WTC11 (cell line): ENCODE data around the gene PKDCC. TPM values are rescaled to one million over a fixed set of nuclear protein-coding genes. Genes with fewer than 3 reads are reported as not detected.

Experiments used
- ATAC-seq: fragments of 200-7000 bp; cut with Tn5 transposase; 2 replicates; pipeline ENCODE4 v1.10.0; 2021; ENCODE audit warnings: mild to moderate bottlenecking, moderate library complexity
- CTCF ChIA-PET: fragments of 300-600 bp; sonication (Branson Sonifier 250); formaldehyde crosslinking; loops from one replicate; lab custom pipeline; 2021; ENCODE audit warnings: antibody characterized with exemption; lab: Charles Lee
- POLR2A ChIA-PET: fragments of 350-600 bp; sonication (Branson Sonifier 250); formaldehyde crosslinking; loops from one replicate; lab custom pipeline; 2021; ENCODE audit warnings: antibody characterized with exemption; lab: Charles Lee
- DNase-seq: peaks from one replicate; pipeline ENCODE4 v3.0.0; 2021; ENCODE audit warnings: low spot score
- H3K27ac Mint-ChIP-seq: 2 replicates; pipeline ENCODE4 v1.8.0; 2021; ENCODE audit warnings: mixed read lengths
- H3K27me3 Mint-ChIP-seq: 2 replicates; pipeline ENCODE4 v1.8.0; 2021; ENCODE audit warnings: low read depth, mild to moderate bottlenecking, moderate library complexity, mixed read lengths
- H3K36me3 Mint-ChIP-seq: 2 replicates; pipeline ENCODE4 v1.8.0; 2021; ENCODE audit warnings: mixed read lengths
- H3K4me1 Mint-ChIP-seq: 2 replicates; pipeline ENCODE4 v1.8.0; 2022; ENCODE audit warnings: mixed read lengths
- H3K4me3 Mint-ChIP-seq: 2 replicates; pipeline ENCODE4 v1.8.0; 2021; ENCODE audit warnings: mild to moderate bottlenecking, moderate library complexity, mixed read lengths
- H3K9me3 Mint-ChIP-seq: 2 replicates; pipeline ENCODE4 v1.8.0; 2021; ENCODE audit warnings: mixed read lengths
- ATF1 ChIP-seq: sonication (generic); formaldehyde crosslinking; IDR thresholded peaks from 2 replicates; pipeline ENCODE4 v1.8.1; 2023; ENCODE audit warnings: mild to moderate bottlenecking, moderate library complexity, missing genetic modification reagents
- CREB1 ChIP-seq: sonication (generic); formaldehyde crosslinking; IDR thresholded peaks from 2 replicates; pipeline ENCODE4 v1.8.0; 2023; ENCODE audit warnings: mild to moderate bottlenecking, missing genetic modification reagents
- GABPB1 ChIP-seq: sonication (generic); formaldehyde crosslinking; IDR thresholded peaks from 2 replicates; pipeline ENCODE4 v1.8.1; 2023; ENCODE audit warnings: mild to moderate bottlenecking, missing genetic modification reagents
- JUN ChIP-seq: sonication (generic); formaldehyde crosslinking; IDR thresholded peaks from 2 replicates; pipeline ENCODE4 v1.8.0; 2023; ENCODE audit warnings: mild to moderate bottlenecking, missing genetic modification reagents
- MAX ChIP-seq: sonication (generic); formaldehyde crosslinking; IDR thresholded peaks from 2 replicates; pipeline ENCODE4 v1.8.0; 2022; ENCODE audit warnings: mild to moderate bottlenecking, missing genetic modification reagents
- OVOL2 ChIP-seq: fragments of 250-450 bp; sonication (Bioruptor Pico); IDR thresholded peaks from 2 replicates; pipeline ENCODE4 v1.9.0; 2021; ENCODE audit warnings: mild to moderate bottlenecking, borderline replicate concordance
- PREB ChIP-seq: sonication (generic); formaldehyde crosslinking; IDR thresholded peaks from 2 replicates; pipeline ENCODE4 v1.8.1; 2022; ENCODE audit warnings: mild to moderate bottlenecking, missing genetic modification reagents, moderate library complexity, borderline replicate concordance
- RELA ChIP-seq: sonication (generic); formaldehyde crosslinking; IDR thresholded peaks from 2 replicates; pipeline ENCODE4 v1.8.1; 2022; ENCODE audit warnings: missing genetic modification reagents, mild to moderate bottlenecking, borderline replicate concordance
- SMAD4 ChIP-seq: sonication (generic); formaldehyde crosslinking; IDR thresholded peaks from 2 replicates; pipeline ENCODE4 v1.8.0; 2022; ENCODE audit warnings: mild to moderate bottlenecking, missing genetic modification reagents
- SP1 ChIP-seq: sonication (generic); formaldehyde crosslinking; conservative IDR thresholded peaks from 2 replicates; pipeline ENCODE4 v1.8.1; 2022; ENCODE audit warnings: missing genetic modification reagents
- USF2 ChIP-seq: sonication (generic); formaldehyde crosslinking; IDR thresholded peaks from 2 replicates; pipeline ENCODE4 v1.8.1; 2023; ENCODE audit warnings: mild to moderate bottlenecking, missing genetic modification reagents, moderate library complexity
- ZNF121 ChIP-seq: sonication (generic); formaldehyde crosslinking; IDR thresholded peaks from 2 replicates; pipeline ENCODE4 v1.8.0; 2023; ENCODE audit warnings: missing genetic modification reagents
- ZNF219 ChIP-seq: sonication (generic); formaldehyde crosslinking; IDR thresholded peaks from 2 replicates; pipeline ENCODE4 v1.8.0; 2023; ENCODE audit warnings: missing genetic modification reagents, mild to moderate bottlenecking, borderline replicate concordance
- ZNF317 ChIP-seq: sonication (generic); formaldehyde crosslinking; IDR thresholded peaks from 2 replicates; pipeline ENCODE4 v1.8.1; 2023; ENCODE audit warnings: low read depth, mild to moderate bottlenecking, moderate library complexity, missing genetic modification reagents, borderline replicate concordance
- ZNF416 ChIP-seq: fragments of 250-450 bp; sonication (Bioruptor Pico); IDR thresholded peaks from 2 replicates; pipeline ENCODE4 v1.9.0; 2021; ENCODE audit warnings: mild to moderate bottlenecking, inconsistent platforms
- ZNF423 ChIP-seq: fragments of 250-450 bp; sonication (Bioruptor Pico); IDR thresholded peaks from 2 replicates; pipeline ENCODE4 v2.1.2; 2022; ENCODE audit warnings: mild to moderate bottlenecking, moderate library complexity
- ZNF671 ChIP-seq: fragments of 250-450 bp; sonication (Bioruptor Pico); IDR thresholded peaks from 2 replicates; pipeline ENCODE4 v1.8.0; 2021; ENCODE audit warnings: mild to moderate bottlenecking
- total RNA-seq: library from RNA; stranded (reverse); gene quantifications from 3 replicates; pipeline ENCODE4 v1.2.3, GENCODE V29; 2021
- TF ChIP-seq, protein P1 (sequence below): fragments of 250-450 bp; sonication (Bioruptor Pico); IDR thresholded peaks from 2 replicates; pipeline ENCODE4 v1.9.0; 2021; ENCODE audit warnings: mild to moderate bottlenecking, borderline replicate concordance

Gene PKDCC
- total RNA-seq, 1 experiment from 2014 or later: 27.3 TPM

- H3K4me1 Mint-ChIP-seq: peaks cover 39% of the 10 kb centered on the region
- TF ChIP-seq GABPB1: 0 out of 2 replicates have a peak, but pooled peaks have one; percentile 25
- TF ChIP-seq USF2 (CRISPR knock-in tag): peak; percentile 31; the same call in 1 of the 2 replicates
- no peak for TF ChIP-seq JUN (CRISPR knock-in tag)
- POLR2A ChIA-PET: interaction anchor here (1.0 kb wide), 1 partner anchor 8 kb away, joined by 3 read pairs; no protein-coding TSS in a partner anchor
- no peak overlapping the region for H3K4me3 Mint-ChIP-seq
- H3K27ac Mint-ChIP-seq: no peak overlapping the region
- peaks cover 1% of the 10 kb centered on the region; the same call in 1 of the 2 replicates for H3K36me3 Mint-ChIP-seq
- CTCF ChIA-PET: interaction anchor here (0.5 to 1.4 kb wide), 6 partner anchors 14 to 265 kb away, joined by 3 to 4 read pairs (median 4); no protein-coding TSS in a partner anchor
- peaks cover 12% of the 10 kb centered on the region for H3K27me3 Mint-ChIP-seq
- no peak for ATAC-seq
- H3K9me3 Mint-ChIP-seq: peaks cover 2% of the 10 kb centered on the region
- DNase-seq: no peak
Observed at GRCh38 chr2:42105330-42106256, 57.8 kb downstream of the PKDCC start.

DNA sequence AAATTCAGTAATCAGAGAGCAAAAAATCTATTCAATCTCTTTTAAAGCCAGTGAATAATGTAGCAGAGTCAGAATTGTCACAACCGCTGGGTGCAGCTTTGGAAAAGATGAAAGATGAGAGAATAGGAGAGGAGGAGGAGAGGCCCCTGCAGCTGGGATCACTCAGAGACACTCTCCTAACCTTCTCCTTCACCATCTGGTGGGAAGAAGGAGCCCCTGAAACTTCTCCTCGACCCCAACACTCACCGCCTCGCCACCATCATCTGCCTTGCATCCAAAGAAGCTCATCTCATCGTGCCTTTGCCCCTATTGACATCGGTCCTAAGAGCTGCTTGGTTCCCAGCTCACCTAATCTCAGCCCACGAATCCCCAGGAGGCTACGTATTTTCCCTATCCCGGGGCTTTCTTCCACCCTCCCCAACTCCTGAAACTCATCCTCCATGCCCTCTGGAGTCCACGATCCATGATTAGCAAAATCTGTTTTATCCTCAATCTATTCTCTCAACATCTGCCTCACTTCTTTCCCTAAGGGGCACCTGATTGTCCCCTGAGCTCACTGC lies 58.5 kb downstream of the PKDCC start:
- ChIA-PET CTCF (interaction anchor here (0.5 to 1.4 kb wide), 6 partner anchors 15 to 265 kb away, joined by 3 to 4 read pairs (median 4); no protein-coding TSS in a partner anchor), POLR2A (interaction anchor here (1.0 kb wide), 1 partner anchor 7 kb away, joined by 3 read pairs; no protein-coding TSS in a partner anchor)
- H3K27me3 Mint-ChIP-seq: peaks cover 9% of the 10 kb centered on the region
- TF ChIP-seq SP1 (CRISPR knock-in tag): no peak
- TF ChIP-seq ZNF219 (CRISPR knock-in tag): no peak
- TF ChIP-seq ZNF317 (CRISPR knock-in tag): no peak
- no peak for TF ChIP-seq ZNF423 (CRISPR knock-in tag)
- no peak for TF ChIP-seq CREB1
- TF ChIP-seq USF2 (CRISPR knock-in tag): no peak
- no peak for TF ChIP-seq ZNF121 (CRISPR knock-in tag)
- TF ChIP-seq ATF1 (CRISPR knock-in tag): no peak
- no peak for TF ChIP-seq ZNF416 (CRISPR knock-in tag)
- no peak for TF ChIP-seq SMAD4 (CRISPR knock-in tag)
- no peak for TF ChIP-seq PREB (CRISPR knock-in tag)
- TF ChIP-seq RELA (CRISPR knock-in tag): no peak
- H3K27ac Mint-ChIP-seq: no peak overlapping the region
- DNase-seq (no peak), ATAC-seq (no peak)
- H3K4me3 Mint-ChIP-seq: no peak overlapping the region
- H3K36me3 Mint-ChIP-seq: no peaks in the 10 kb centered on the region
- no peaks in the 10 kb centered on the region for H3K9me3 Mint-ChIP-seq
- H3K4me1 Mint-ChIP-seq: peaks cover 39% of the 10 kb centered on the region

DNA sequence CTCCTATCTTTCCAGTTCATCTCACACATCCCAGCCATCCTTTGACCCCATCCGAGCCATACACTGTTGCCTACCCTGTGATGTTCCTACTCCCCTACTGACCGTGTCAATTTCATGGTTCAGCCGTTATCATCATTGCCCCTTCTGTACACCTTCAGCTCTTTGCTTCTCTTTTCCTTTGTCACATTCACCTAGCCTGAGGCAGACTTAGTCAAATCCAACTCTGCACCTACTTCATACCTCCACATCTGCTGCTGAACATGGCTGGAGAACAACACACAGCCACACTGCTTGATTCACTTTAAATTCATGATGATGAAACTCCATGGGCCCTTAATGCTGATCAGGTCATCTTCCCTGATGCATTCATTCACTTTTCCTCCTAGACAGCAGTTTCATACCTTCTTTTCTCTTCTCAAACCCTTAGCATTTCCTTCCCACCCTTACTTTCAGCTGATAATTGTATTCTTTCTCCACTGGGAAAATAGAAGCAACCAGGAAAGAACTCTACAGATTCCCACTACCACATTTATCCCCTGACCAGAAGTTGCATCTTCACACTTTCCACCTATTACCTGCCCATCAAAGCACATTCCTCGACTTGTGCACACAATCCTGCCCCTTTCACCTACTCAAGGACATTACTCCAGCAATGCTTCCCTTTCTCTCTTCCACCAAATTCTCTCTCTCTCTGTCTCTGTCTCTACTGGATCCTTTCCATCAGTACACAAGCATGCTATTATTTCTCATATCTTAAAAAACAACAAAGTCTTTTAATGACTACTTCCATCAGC lies 59.6 kb downstream of the PKDCC start:
- Mint-ChIP-seq H3K27me3 (peaks cover 3% of the 10 kb centered on the region; the same call in 1 of the 2 replicates), H3K4me3 (no peak overlapping the region), H3K9me3 (no peaks in the 10 kb centered on the region), H3K4me1 (peaks cover 32% of the 10 kb centered on the region), H3K27ac (no peak overlapping the region), H3K36me3 (no peaks in the 10 kb centered on the region)
- ChIA-PET POLR2A (no interaction called here), CTCF (no interaction called here)
- DNase-seq: no peak
- ATAC-seq: no peak
- TF ChIP-seq OVOL2 (CRISPR knock-in tag) (no peak), ZNF219 (CRISPR knock-in tag) (no peak), MAX (no peak), ZNF671 (no peak), SMAD4 (CRISPR knock-in tag) (no peak)
- TF ChIP-seq, protein P1, sequence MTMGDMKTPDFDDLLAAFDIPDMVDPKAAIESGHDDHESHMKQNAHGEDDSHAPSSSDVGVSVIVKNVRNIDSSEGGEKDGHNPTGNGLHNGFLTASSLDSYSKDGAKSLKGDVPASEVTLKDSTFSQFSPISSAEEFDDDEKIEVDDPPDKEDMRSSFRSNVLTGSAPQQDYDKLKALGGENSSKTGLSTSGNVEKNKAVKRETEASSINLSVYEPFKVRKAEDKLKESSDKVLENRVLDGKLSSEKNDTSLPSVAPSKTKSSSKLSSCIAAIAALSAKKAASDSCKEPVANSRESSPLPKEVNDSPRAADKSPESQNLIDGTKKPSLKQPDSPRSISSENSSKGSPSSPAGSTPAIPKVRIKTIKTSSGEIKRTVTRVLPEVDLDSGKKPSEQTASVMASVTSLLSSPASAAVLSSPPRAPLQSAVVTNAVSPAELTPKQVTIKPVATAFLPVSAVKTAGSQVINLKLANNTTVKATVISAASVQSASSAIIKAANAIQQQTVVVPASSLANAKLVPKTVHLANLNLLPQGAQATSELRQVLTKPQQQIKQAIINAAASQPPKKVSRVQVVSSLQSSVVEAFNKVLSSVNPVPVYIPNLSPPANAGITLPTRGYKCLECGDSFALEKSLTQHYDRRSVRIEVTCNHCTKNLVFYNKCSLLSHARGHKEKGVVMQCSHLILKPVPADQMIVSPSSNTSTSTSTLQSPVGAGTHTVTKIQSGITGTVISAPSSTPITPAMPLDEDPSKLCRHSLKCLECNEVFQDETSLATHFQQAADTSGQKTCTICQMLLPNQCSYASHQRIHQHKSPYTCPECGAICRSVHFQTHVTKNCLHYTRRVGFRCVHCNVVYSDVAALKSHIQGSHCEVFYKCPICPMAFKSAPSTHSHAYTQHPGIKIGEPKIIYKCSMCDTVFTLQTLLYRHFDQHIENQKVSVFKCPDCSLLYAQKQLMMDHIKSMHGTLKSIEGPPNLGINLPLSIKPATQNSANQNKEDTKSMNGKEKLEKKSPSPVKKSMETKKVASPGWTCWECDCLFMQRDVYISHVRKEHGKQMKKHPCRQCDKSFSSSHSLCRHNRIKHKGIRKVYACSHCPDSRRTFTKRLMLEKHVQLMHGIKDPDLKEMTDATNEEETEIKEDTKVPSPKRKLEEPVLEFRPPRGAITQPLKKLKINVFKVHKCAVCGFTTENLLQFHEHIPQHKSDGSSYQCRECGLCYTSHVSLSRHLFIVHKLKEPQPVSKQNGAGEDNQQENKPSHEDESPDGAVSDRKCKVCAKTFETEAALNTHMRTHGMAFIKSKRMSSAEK (CRISPR knock-in tag): no peak
